Endothelial cell of umbilical vein (primary cell): ENCODE data around the gene CWC27.

Source experiments
- EZH2 ChIP-seq: IDR thresholded peaks from 2 replicates; pipeline ENCODE4 v1.6.1; 2012; ENCODE audit warnings: borderline replicate concordance, low read depth, mild to moderate bottlenecking, moderate library complexity, low read length, inconsistent platforms; ENCODE audit not compliant: severe bottlenecking
- FOS ChIP-seq: IDR thresholded peaks from 2 replicates; pipeline ENCODE4 v1.6.1; 2011; ENCODE audit warnings: mild to moderate bottlenecking, low read length, moderate library complexity, borderline replicate concordance; ENCODE audit not compliant: insufficient read depth
- JUN ChIP-seq: IDR thresholded peaks from 2 replicates; pipeline ENCODE4 v1.6.1; 2011; ENCODE audit warnings: borderline replicate concordance, low read depth; ENCODE audit not compliant: insufficient read length, insufficient read depth
- MYC ChIP-seq: IDR thresholded peaks from one replicate; pipeline ENCODE4 v1.6.1; 2011; ENCODE audit warnings: mild to moderate bottlenecking, low read depth, low read length
- POLR2A ChIP-seq: IDR thresholded peaks from 2 replicates; pipeline ENCODE4 v1.6.1; 2012; ENCODE audit warnings: low read depth, mild to moderate bottlenecking, control low read depth, low read length
- POLR2AphosphoS5 ChIP-seq: IDR thresholded peaks from 2 replicates; pipeline ENCODE4 v1.6.1; 2012; ENCODE audit warnings: low read depth, mild to moderate bottlenecking, control low read depth, low read length, moderate library complexity; ENCODE audit not compliant: insufficient read depth
- TF ChIP-seq, protein P1 (sequence below), 2 donors: IDR thresholded peaks; 1 replicate in 1 of 2; 2 replicates in 1 of 2; pipeline ENCODE4 v1.5.1; 2011; ENCODE audit warnings: low read length in 2 of 2, mild to moderate bottlenecking in 2 of 2, moderate library complexity in 2 of 2, control low read depth in 1 of 2, inconsistent platforms in 1 of 2, low read depth in 1 of 2; ENCODE audit not compliant: insufficient read depth in 1 of 2; ENCODE audit errors: extremely low read depth in 1 of 2
- TF ChIP-seq, protein P2 (sequence below): IDR thresholded peaks from 2 replicates; pipeline ENCODE4 v1.6.1; 2011; ENCODE audit not compliant: insufficient read depth, insufficient read length

DNA sequence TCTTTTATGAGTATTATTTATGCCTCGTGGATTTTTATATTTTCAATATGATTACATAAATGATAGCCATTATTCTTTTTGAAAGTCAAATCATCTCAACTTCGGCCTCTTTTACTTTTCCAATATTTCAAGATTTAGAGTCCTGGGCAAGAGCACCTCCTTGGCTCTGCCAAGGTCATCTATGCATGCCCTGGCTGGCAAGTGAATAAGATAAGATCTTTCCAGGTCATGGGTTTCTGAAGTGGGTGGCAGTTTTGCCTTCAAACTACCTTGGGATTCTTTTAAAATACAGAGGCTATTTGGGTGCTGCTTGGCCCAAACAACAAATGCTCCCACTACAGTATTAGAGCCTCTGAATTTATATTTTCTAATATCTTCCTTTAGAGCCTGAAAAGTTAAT, 95.4 kb downstream of the CWC27 start:
- no peak for TF ChIP-seq JUN
- TF ChIP-seq, protein P1, sequence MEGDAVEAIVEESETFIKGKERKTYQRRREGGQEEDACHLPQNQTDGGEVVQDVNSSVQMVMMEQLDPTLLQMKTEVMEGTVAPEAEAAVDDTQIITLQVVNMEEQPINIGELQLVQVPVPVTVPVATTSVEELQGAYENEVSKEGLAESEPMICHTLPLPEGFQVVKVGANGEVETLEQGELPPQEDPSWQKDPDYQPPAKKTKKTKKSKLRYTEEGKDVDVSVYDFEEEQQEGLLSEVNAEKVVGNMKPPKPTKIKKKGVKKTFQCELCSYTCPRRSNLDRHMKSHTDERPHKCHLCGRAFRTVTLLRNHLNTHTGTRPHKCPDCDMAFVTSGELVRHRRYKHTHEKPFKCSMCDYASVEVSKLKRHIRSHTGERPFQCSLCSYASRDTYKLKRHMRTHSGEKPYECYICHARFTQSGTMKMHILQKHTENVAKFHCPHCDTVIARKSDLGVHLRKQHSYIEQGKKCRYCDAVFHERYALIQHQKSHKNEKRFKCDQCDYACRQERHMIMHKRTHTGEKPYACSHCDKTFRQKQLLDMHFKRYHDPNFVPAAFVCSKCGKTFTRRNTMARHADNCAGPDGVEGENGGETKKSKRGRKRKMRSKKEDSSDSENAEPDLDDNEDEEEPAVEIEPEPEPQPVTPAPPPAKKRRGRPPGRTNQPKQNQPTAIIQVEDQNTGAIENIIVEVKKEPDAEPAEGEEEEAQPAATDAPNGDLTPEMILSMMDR (IDR thresholded peaks at IDR 0.05; ENCODE audit: extremely low read depth in 1 of 2, insufficient read depth in 1 of 2, low read depth in 1 of 2, low read length in 2 of 2), result no peak
- TF ChIP-seq POLR2A, result no peak
- TF ChIP-seq POLR2AphosphoS5, result no peak
- TF ChIP-seq EZH2, result no peak
- no peak for TF ChIP-seq MYC
- TF ChIP-seq, protein P2, sequence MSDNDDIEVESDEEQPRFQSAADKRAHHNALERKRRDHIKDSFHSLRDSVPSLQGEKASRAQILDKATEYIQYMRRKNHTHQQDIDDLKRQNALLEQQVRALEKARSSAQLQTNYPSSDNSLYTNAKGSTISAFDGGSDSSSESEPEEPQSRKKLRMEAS, result no peak
- TF ChIP-seq FOS, result no peak
